ENCODE results near the gene ARAP1.

Gene ARAP1

GRCh38 chr11:72702096-72702495 is 50.1 kb downstream of the ARAP1 start:
- no peak for DNase-seq

GRCh38 chr11:72701466-72701865 is 50.7 kb downstream of the ARAP1 start:
- DNase-seq: no peak

- DNase-seq: no peak
Measured at GRCh38 chr11:72700146-72700545, 52.1 kb downstream of the ARAP1 start.

GRCh38 chr11:72697814-72698213 is 54.4 kb downstream of the ARAP1 start:
- no peak for DNase-seq

GRCh38 chr11:72696866-72697700 is 55.1 kb downstream of the ARAP1 start:
- no peak for DNase-seq

GRCh38 chr11:72695354-72695753 is 56.9 kb downstream of the ARAP1 start:
- DNase-seq: no peak

GRCh38 chr11:72693271-72693968 is 58.8 kb downstream of the ARAP1 start:
- DNase-seq: no peak

- no peak for DNase-seq
Measured at GRCh38 chr11:72692498-72693237, 59.5 kb downstream of the ARAP1 start.

- DNase-seq: no peak
Measured at GRCh38 chr11:72690166-72690565, 62.0 kb downstream of the ARAP1 start.

- DNase-seq: no peak
Measured at GRCh38 chr11:72688929-72689328, 63.3 kb downstream of the ARAP1 start.

- DNase-seq: no peak
Measured at GRCh38 chr11:72688486-72688885, 63.7 kb downstream of the ARAP1 start.

GRCh38 chr11:72687326-72687725 is 64.9 kb downstream of the ARAP1 start:
- no peak for DNase-seq

- no peak for DNase-seq
Measured at GRCh38 chr11:72686639-72687220, 65.5 kb downstream of the ARAP1 start.

GRCh38 chr11:72685560-72686480 is 66.4 kb downstream of the ARAP1 start:
- DNase-seq: no peak

GRCh38 chr11:72684236-72684912 is 67.8 kb downstream of the ARAP1 start:
- peak; percentile 5 for DNase-seq

- peak; percentile 50 for DNase-seq
Measured at GRCh38 chr11:72683782-72684200, 68.4 kb downstream of the ARAP1 start.

GRCh38 chr11:72682858-72683243 is 69.4 kb downstream of the ARAP1 start:
- no peak for DNase-seq

GRCh38 chr11:72682238-72682857 is 69.9 kb downstream of the ARAP1 start:
- DNase-seq: no peak

GRCh38 chr11:72681226-72682153 is 70.7 kb downstream of the ARAP1 start:
- no peak for DNase-seq

Measured in effector CD8-positive, alpha-beta T cell (primary cell).